Endothelial cell of umbilical vein (primary cell): ENCODE measurements around the gene SLITRK4.

ENCODE experiments used
- POLR2A ChIP-seq: IDR thresholded peaks from 2 replicates; pipeline ENCODE4 v1.6.1; 2012; ENCODE audit warnings: low read depth, mild to moderate bottlenecking, control low read depth, low read length
- TF ChIP-seq, protein P1 (sequence below), 2 donors: IDR thresholded peaks; 1 replicate in 1 of 2; 2 replicates in 1 of 2; pipeline ENCODE4 v1.5.1; 2011; ENCODE audit warnings: low read length in 2 of 2, mild to moderate bottlenecking in 2 of 2, moderate library complexity in 2 of 2, control low read depth in 1 of 2, inconsistent platforms in 1 of 2, low read depth in 1 of 2; ENCODE audit not compliant: insufficient read depth in 1 of 2; ENCODE audit errors: extremely low read depth in 1 of 2

DNA sequence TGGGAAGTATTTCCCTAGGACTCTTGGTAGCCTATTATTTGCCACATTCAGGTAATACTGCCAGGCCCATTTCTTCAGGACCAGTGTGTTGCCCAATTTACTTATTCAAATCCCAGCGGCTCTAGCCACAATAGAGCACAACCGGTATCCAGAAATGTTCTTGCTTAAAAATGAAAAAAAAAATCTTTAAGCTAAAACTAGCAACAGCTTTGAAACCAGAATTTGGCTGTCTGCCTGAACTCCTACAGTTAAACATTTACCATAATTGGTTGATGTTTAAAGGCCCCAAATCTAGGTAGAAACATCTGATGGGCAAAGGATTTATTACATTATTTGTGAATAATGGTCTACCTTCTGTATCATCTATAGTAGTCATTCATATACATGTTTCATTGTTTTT, 930 bp upstream of the SLITRK4 start:
- TF ChIP-seq, protein P1, sequence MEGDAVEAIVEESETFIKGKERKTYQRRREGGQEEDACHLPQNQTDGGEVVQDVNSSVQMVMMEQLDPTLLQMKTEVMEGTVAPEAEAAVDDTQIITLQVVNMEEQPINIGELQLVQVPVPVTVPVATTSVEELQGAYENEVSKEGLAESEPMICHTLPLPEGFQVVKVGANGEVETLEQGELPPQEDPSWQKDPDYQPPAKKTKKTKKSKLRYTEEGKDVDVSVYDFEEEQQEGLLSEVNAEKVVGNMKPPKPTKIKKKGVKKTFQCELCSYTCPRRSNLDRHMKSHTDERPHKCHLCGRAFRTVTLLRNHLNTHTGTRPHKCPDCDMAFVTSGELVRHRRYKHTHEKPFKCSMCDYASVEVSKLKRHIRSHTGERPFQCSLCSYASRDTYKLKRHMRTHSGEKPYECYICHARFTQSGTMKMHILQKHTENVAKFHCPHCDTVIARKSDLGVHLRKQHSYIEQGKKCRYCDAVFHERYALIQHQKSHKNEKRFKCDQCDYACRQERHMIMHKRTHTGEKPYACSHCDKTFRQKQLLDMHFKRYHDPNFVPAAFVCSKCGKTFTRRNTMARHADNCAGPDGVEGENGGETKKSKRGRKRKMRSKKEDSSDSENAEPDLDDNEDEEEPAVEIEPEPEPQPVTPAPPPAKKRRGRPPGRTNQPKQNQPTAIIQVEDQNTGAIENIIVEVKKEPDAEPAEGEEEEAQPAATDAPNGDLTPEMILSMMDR (IDR thresholded peaks at IDR 0.05; ENCODE audit: extremely low read depth in 1 of 2, insufficient read depth in 1 of 2, low read depth in 1 of 2, low read length in 2 of 2) = no peak
- TF ChIP-seq POLR2A = no peak
